ENCODE results near the gene GALNT6.

The GALNT6 gene

DNA sequence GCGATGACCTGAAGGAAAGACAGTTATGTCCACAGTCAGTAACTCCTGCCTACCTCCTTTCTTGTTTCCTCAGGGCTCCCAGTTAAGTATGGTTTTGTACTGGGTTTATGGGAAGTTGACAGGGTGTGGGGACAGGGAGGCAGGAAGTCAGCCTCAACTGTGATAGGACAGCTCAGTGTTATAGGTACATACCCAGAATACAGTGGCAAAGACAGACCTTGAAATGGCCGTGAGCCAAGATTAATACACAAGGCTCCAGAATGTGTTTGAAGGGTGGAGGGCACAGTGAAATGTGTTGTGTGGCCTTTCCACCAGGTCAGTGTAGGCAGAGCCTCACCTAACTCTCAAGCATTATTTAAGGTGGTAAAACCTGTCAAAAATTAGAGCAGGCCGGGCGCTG is 62.6 kb downstream of the GALNT6 start:
- Histone ChIP-seq H3K4me1 (ENCODE audit: control insufficient read depth, insufficient read depth, low read length, poor library complexity, severe bottlenecking) (peaks cover 50% of the 10 kb centered on the region), H3K27ac (ENCODE audit: insufficient read depth, low read length, poor library complexity, severe bottlenecking) (peak overlapping the region; percentile 30)

GRCh38 chr12:51326698-51327439 is 64.3 kb downstream of the GALNT6 start:
- Histone ChIP-seq H3K27me3 (replicated peaks; ENCODE audit: control insufficient read depth, insufficient read depth, low read length, poor library complexity, severe bottlenecking) (no peaks in the 10 kb centered on the region), H3K4me1 (ENCODE audit: control insufficient read depth, insufficient read depth, low read length, poor library complexity, severe bottlenecking) (peaks cover 54% of the 10 kb centered on the region), H3K9me3 (ENCODE audit: control insufficient read depth, low read length) (no peaks in the 10 kb centered on the region), H3K36me3 (ENCODE audit: control insufficient read depth, insufficient read depth, low read length) (no peaks in the 10 kb centered on the region), H3K4me3 (ENCODE audit: insufficient read depth, low read depth, low read length, poor library complexity, severe bottlenecking) (no peak overlapping the region), H3K27ac (ENCODE audit: insufficient read depth, low read length, poor library complexity, severe bottlenecking) (peak overlapping the region; percentile 11)
- no peak for DNase-seq

More for the DNA sequence above, 62.6 kb downstream of the GALNT6 start:
- Histone ChIP-seq H3K4me3 (ENCODE audit: insufficient read depth, low read depth, low read length, poor library complexity, severe bottlenecking) (no peak overlapping the region), H3K27me3 (replicated peaks; ENCODE audit: control insufficient read depth, insufficient read depth, low read length, poor library complexity, severe bottlenecking) (no peaks in the 10 kb centered on the region), H3K36me3 (ENCODE audit: control insufficient read depth, insufficient read depth, low read length) (no peaks in the 10 kb centered on the region), H3K9me3 (ENCODE audit: control insufficient read depth, low read length) (no peaks in the 10 kb centered on the region)
- no peak for DNase-seq

DNA sequence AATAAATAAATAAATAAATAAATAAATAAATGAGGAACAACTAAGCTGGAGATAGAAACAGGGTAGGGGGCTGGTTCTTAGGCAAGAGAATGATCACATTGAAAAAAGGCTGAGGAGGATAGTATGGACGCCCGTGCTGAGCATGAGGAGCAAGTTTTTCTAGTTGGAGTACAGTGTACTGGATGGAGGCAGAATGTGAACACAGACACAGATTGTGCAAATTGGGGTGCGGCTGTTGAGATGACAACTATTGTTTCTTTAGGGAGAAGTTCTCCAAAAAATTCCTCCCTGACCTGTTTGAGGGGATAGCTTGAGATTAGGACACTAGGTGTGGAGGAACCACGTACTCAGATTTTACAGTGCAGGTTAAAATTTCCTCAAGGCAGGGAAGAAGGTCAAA is 66.3 kb downstream of the GALNT6 start:
- H3K4me1 ChIP-seq (ENCODE audit: control insufficient read depth, insufficient read depth, low read length, poor library complexity, severe bottlenecking): peaks cover 67% of the 10 kb centered on the region
- H3K36me3 ChIP-seq (ENCODE audit: control insufficient read depth, insufficient read depth, low read length): no peaks in the 10 kb centered on the region
- DNase-seq: no peak
- H3K9me3 ChIP-seq (ENCODE audit: control insufficient read depth, low read length): no peaks in the 10 kb centered on the region
- H3K27me3 ChIP-seq (replicated peaks; ENCODE audit: control insufficient read depth, insufficient read depth, low read length, poor library complexity, severe bottlenecking): no peaks in the 10 kb centered on the region
- peak overlapping the region; percentile 7 for H3K27ac ChIP-seq (ENCODE audit: insufficient read depth, low read length, poor library complexity, severe bottlenecking)
- H3K4me3 ChIP-seq (ENCODE audit: insufficient read depth, low read depth, low read length, poor library complexity, severe bottlenecking): no peak overlapping the region

DNA sequence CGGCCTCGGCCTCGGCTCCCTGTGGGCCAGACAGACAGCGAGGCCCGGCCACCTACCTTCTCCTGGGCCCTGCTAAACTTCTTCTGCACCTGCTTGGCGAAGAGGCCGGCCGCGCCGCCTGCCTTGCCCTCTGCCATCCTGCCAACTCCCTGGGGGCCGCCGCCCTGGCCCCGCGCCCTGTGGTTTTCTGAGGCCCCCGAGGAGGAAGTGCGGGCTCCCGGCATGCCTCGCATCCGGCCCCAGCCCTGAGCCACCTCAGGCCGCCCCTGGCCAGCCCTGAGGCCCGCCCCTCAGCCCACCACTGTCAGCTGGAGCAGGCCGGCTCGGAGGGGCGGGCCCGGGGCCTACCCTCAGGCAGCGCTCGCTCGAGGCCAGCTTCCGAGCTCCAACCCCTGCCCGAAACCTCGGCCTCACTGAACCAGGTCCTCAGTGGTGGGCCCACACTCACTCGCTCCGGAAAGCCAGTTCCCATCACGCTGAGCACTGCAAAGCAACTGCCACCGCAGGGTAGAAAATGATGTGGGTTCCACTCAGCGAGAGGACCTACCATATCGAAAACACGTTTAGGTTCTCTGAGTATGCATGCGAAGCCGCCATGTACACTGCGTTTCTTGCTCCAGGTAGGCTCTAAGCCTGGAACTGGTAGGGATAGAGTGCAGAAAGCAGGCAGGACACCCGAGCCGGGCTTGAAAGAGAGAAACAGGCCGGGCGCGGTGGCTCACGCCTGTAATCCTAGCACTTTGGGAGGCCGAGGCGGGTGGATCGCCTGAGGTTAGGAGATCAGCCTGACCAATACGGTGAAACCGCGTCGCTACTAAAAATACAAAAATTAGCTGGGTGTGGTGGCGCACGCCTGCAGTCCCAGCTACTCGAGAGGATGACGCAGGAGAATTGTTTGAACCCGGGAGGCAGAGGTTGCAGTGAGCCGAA is 67.0 kb downstream of the GALNT6 start, which contains the start of gene BIN2:
Gene BIN2, minus strand, starts transcription at position 209 of the 930 bp plus-strand sequence. Its CDS starts 72 bp downstream, at position 137.
- H3K4me1 ChIP-seq (ENCODE audit: control insufficient read depth, insufficient read depth, low read length, poor library complexity, severe bottlenecking): peaks cover 68% of the 10 kb centered on the region

DNA sequence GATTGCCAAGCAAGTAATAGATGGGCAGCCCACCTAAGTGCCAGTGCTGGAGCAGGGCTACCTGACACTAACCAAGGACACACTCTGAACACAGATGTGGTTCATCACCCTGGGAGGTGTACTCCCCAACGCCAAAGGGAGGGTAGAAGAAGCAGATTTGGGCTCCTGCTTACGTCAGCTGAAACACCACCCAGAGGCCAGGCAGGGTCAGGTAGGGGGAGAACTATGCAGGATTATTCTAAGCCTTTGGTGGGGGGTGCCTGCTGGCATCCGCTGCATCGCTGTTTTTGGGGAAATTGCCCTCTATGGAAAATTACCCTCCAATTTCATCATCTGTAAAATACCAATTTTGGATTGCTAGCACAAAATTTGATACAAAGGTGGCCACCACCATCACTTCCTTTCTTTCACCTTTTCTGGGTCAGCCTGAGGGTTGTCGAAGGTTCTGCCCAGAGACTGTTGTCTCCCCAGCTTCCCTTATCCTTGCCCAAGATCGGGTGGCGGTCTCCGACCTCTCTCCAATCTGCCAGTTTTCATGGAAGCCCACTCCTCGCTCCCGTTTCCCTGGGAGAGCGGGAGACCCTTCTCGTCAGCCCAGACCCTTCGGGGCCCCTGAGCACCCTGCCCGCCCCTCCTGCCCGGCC is 67.8 kb downstream of the GALNT6 start:
- Histone ChIP-seq H3K27ac (ENCODE audit: insufficient read depth, low read length, poor library complexity, severe bottlenecking) (peak overlapping the region; percentile 94), H3K4me1 (ENCODE audit: control insufficient read depth, insufficient read depth, low read length, poor library complexity, severe bottlenecking) (peaks cover 70% of the 10 kb centered on the region), H3K36me3 (ENCODE audit: control insufficient read depth, insufficient read depth, low read length) (no peaks in the 10 kb centered on the region), H3K4me3 (ENCODE audit: insufficient read depth, low read depth, low read length, poor library complexity, severe bottlenecking) (peak overlapping the region; percentile 68), H3K27me3 (replicated peaks; ENCODE audit: control insufficient read depth, insufficient read depth, low read length, poor library complexity, severe bottlenecking) (no peaks in the 10 kb centered on the region), H3K9me3 (ENCODE audit: control insufficient read depth, low read length) (no peaks in the 10 kb centered on the region)
- peak; percentile 40 to 56 (median 50) for DNase-seq

More for the DNA sequence above, 67.0 kb downstream of the GALNT6 start, which contains the start of gene BIN2:
- Histone ChIP-seq H3K27me3 (replicated peaks; ENCODE audit: control insufficient read depth, insufficient read depth, low read length, poor library complexity, severe bottlenecking) (no peaks in the 10 kb centered on the region), H3K9me3 (ENCODE audit: control insufficient read depth, low read length) (no peaks in the 10 kb centered on the region), H3K4me3 (ENCODE audit: insufficient read depth, low read depth, low read length, poor library complexity, severe bottlenecking) (peak within 1 kb of the TSS; percentile 68), H3K27ac (ENCODE audit: insufficient read depth, low read length, poor library complexity, severe bottlenecking) (peak within 1 kb of the TSS; percentile 94), H3K36me3 (ENCODE audit: control insufficient read depth, insufficient read depth, low read length) (no peaks in the 10 kb centered on the region)
- DNase-seq: peak; percentile 56 to 63 (median 57)

- H3K36me3 ChIP-seq (ENCODE audit: control insufficient read depth, insufficient read depth, low read length): no peaks in the 10 kb centered on the region
- no peaks in the 10 kb centered on the region for H3K9me3 ChIP-seq (ENCODE audit: control insufficient read depth, low read length)
- H3K4me3 ChIP-seq (ENCODE audit: insufficient read depth, low read depth, low read length, poor library complexity, severe bottlenecking): peak overlapping the region; percentile 68
- DNase-seq: no peak
- H3K27me3 ChIP-seq (replicated peaks; ENCODE audit: control insufficient read depth, insufficient read depth, low read length, poor library complexity, severe bottlenecking): no peaks in the 10 kb centered on the region
- peaks cover 68% of the 10 kb centered on the region for H3K4me1 ChIP-seq (ENCODE audit: control insufficient read depth, insufficient read depth, low read length, poor library complexity, severe bottlenecking)
- H3K27ac ChIP-seq (ENCODE audit: insufficient read depth, low read length, poor library complexity, severe bottlenecking): peak overlapping the region; percentile 94
Observed at GRCh38 chr12:51322452-51322851, 68.8 kb downstream of the GALNT6 start.

DNA sequence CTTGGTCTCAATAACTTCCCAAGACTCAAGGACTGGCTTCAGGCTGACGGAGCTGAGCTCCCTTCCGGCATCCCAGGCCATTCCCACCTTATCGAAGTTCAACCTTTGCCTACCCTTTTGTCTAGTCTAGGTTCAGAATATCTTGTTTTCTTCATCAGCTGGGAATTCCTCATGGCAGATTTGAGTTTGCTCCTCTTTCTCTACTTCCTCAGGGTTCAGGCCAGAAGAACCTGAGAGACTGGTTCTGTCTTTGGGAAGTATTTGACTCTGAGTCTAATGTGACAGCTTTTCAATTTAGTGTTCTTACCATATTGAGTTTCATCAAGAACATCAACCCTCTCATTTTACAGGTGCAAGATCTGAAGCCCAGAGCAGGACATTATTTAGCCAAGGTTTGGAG is 69.3 kb downstream of the GALNT6 start:
- no peaks in the 10 kb centered on the region for H3K9me3 ChIP-seq (ENCODE audit: control insufficient read depth, low read length)
- DNase-seq: no peak
- H3K4me3 ChIP-seq (ENCODE audit: insufficient read depth, low read depth, low read length, poor library complexity, severe bottlenecking): peak overlapping the region; percentile 68
- H3K27ac ChIP-seq (ENCODE audit: insufficient read depth, low read length, poor library complexity, severe bottlenecking): peak overlapping the region; percentile 94
- no peaks in the 10 kb centered on the region for H3K27me3 ChIP-seq (replicated peaks; ENCODE audit: control insufficient read depth, insufficient read depth, low read length, poor library complexity, severe bottlenecking)
- peaks cover 67% of the 10 kb centered on the region for H3K4me1 ChIP-seq (ENCODE audit: control insufficient read depth, insufficient read depth, low read length, poor library complexity, severe bottlenecking)
- H3K36me3 ChIP-seq (ENCODE audit: control insufficient read depth, insufficient read depth, low read length): no peaks in the 10 kb centered on the region

GRCh38 chr12:51320695-51321320 is 70.4 kb downstream of the GALNT6 start:
- Histone ChIP-seq H3K27me3 (replicated peaks; ENCODE audit: control insufficient read depth, insufficient read depth, low read length, poor library complexity, severe bottlenecking) (no peaks in the 10 kb centered on the region), H3K4me1 (ENCODE audit: control insufficient read depth, insufficient read depth, low read length, poor library complexity, severe bottlenecking) (peaks cover 71% of the 10 kb centered on the region), H3K9me3 (ENCODE audit: control insufficient read depth, low read length) (no peaks in the 10 kb centered on the region), H3K36me3 (ENCODE audit: control insufficient read depth, insufficient read depth, low read length) (no peaks in the 10 kb centered on the region), H3K27ac (ENCODE audit: insufficient read depth, low read length, poor library complexity, severe bottlenecking) (peak overlapping the region; percentile 94), H3K4me3 (ENCODE audit: insufficient read depth, low read depth, low read length, poor library complexity, severe bottlenecking) (peak overlapping the region; percentile 68)
- no peak for DNase-seq

DNA sequence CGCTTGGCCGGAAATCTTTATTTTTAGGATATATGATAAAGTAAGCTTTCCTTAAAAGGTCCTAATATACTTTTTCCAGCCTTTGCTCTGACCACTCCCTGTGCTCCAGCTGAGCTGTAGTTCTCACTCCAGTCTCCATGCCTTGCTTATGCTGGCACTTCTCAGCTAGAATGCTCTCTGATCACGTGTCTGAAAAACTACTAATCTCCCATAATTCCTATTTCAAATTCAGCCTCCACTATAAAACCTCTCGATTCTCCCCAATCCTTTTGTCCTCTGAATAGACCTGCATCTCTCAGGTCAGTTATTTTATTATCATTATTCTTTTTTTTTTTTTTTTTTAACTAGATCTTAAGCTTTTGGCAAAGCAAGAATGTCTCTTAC is 70.9 kb downstream of the GALNT6 start:
- Histone ChIP-seq H3K27ac (ENCODE audit: insufficient read depth, low read length, poor library complexity, severe bottlenecking) (peak overlapping the region; percentile 94), H3K9me3 (ENCODE audit: control insufficient read depth, low read length) (no peaks in the 10 kb centered on the region), H3K27me3 (replicated peaks; ENCODE audit: control insufficient read depth, insufficient read depth, low read length, poor library complexity, severe bottlenecking) (no peaks in the 10 kb centered on the region), H3K4me3 (ENCODE audit: insufficient read depth, low read depth, low read length, poor library complexity, severe bottlenecking) (peak overlapping the region; percentile 68), H3K36me3 (ENCODE audit: control insufficient read depth, insufficient read depth, low read length) (peaks cover 3% of the 10 kb centered on the region), H3K4me1 (ENCODE audit: control insufficient read depth, insufficient read depth, low read length, poor library complexity, severe bottlenecking) (peaks cover 75% of the 10 kb centered on the region)
- DNase-seq: no peak
